Activated gamma-delta T cell treated with Interleukin-2 at 50 U/mL for 16 hours (primary cell): ENCODE results near the gene UMAD1.
"Not testable (repeated sequence)": the region's sequence is repeated elsewhere in the genome, so short reads cannot be mapped to it uniquely, and the experiment has no call there.

Experiments used
- DNase-seq: peaks from one replicate; pipeline ENCODE4 v3.0.0-alpha.2; 2020

The UMAD1 gene

DNA sequence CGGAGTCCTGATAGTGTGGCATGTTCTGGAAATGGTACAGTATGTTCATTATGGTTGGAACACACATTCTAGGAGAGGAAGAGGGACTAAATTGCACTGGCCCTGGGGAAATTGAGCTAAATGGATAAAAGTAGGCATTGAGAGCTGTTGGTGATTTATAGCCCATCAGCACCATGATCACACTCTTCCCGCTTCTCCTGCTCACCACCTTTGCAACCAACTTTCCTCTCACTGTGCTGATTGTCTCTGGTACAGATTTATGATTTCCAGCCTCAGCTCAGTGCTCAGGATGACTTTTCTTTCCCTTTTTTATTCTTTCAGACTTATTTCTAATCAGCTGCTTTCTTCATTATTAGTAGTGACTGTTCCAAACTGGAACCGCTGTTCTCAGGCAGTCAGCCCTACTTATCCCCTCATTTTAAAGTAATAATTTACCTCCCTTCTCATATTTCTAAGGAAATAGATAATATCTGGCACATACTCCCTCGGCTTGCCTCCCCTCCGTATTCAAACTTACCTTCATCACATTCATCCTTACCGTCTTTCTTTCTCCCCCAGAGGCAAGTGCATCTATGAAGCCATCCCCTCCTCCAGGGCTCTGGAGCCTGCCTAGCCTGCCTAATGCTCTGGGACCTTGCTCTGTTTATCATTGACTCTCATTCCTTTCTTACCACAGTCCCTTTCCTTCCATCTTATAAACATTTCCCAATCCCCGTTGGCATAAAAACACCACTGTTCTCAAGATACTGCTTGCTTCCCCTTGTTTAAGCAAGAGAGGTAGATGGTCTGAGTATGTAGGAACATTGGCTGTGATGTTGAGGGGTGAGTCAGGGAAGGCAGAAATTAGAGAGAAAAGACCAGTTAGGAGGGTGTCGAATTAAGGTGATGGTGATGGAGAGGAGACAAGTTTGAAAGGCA is 129.4 kb downstream of the UMAD1 start:
- no peak for DNase-seq

- DNase-seq: no peak
Observed at GRCh38 chr7:7771452-7771851, 130.9 kb downstream of the UMAD1 start.

- no peak for DNase-seq
Observed at GRCh38 chr7:7772397-7772821, 131.9 kb downstream of the UMAD1 start.

DNA sequence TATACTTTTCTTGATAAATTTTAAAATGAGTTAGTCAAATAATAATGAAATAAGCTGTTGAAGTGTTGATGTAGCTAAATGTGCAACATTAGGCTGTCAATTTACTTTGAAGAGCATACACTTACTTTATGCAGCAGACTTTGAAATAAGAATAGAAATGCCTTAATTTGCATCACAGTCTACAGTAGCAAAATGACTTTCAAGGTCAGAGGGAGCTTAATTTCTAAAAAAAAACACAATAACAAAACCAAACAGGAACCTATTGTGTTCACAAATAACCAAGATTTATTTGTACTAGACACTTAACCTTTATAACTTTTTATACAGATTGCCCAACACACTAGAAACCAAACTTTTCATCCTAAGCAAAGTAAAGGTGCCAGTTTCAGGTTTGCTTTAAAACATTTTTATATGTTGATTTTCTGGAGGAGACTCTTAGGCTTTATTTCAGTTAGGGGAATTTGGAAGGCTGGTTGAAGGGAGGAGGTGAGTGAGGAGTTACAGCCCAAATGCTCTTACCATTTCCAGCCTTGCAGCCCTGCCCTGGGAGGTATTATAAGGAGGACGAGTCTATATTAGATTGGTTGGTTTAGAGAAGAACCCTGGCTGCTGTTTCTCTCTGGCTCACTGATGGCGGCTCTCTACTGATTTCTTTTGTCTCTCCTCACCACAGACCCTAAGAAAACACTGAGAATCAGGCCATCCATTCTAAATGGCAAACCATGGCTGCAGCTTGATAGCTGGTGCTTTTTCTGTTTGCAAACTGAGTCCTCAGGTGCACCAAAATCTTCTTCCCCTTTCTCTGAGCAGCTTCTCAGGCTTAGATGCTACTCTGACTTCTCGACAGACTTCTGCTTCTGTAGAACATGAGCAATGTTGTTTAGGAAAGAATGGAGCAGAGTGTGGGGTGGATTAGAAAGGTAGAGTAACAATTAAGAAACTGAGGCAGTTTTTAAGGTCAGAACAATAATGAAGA is 133.1 kb downstream of the UMAD1 start:
- DNase-seq: no peak

- no peak for DNase-seq
Observed at GRCh38 chr7:7779888-7780287, 139.3 kb downstream of the UMAD1 start.

DNA sequence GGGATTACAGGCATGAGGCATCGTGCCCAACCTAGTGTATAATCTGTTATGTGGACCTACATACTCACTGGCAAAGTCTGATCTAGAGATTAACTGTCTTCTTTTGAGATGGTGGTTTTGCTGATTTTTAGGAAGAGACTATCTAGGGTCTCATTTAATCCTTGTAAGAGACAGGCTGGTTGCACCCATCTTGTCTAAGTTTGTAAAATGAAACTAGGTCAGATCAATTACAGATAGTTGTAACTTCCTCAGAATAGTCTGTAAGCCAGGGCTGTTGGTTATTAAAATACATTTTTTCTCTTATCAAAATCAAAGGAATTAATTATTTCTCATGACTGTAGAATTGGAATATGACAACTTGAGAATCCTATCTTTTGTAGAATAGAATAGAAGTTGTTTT is 142.4 kb downstream of the UMAD1 start:
- no peak for DNase-seq

- DNase-seq: no peak
Observed at GRCh38 chr7:7785344-7785973, 144.9 kb downstream of the UMAD1 start.

DNA sequence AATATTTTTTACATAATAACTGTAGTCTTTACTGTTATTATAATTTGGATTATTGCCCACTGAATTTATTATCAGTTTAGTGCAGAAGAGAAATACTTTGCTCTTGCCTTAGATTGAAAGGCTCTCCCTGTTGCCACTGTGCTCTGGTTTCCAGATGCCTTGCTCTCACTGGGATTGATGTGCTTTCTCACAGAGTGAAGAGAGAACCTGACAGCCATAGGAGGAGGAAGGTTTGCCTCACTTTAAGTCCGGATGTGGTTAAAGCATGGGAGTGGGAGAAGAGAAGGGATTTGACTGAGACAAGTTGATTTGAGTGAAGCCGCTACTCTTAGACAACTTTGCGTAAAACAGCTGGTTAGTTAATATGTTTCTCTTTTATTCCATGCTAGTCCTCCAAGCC is 146.0 kb downstream of the UMAD1 start:
- DNase-seq: no peak

DNA sequence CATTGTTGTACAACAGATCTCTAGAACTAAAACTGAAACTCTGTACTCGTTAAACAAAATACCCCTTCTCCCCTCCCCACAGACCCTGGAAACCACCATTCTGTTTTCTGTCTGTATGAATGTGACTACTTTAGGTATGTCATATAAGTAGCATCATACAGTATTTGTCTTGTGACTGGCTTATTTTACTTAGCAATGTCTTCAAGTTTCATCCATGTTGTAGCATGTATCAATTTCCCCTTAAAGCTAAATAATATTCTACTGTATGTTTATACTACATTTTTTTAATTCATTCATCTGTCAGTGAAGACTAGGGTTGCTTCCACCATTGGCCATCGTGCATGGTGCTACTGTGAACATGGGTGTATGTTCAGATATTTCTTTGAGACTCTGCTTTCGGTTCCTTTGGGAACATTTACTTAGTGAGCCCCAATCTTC is 149.0 kb downstream of the UMAD1 start:
- DNase-seq: no peak

DNA sequence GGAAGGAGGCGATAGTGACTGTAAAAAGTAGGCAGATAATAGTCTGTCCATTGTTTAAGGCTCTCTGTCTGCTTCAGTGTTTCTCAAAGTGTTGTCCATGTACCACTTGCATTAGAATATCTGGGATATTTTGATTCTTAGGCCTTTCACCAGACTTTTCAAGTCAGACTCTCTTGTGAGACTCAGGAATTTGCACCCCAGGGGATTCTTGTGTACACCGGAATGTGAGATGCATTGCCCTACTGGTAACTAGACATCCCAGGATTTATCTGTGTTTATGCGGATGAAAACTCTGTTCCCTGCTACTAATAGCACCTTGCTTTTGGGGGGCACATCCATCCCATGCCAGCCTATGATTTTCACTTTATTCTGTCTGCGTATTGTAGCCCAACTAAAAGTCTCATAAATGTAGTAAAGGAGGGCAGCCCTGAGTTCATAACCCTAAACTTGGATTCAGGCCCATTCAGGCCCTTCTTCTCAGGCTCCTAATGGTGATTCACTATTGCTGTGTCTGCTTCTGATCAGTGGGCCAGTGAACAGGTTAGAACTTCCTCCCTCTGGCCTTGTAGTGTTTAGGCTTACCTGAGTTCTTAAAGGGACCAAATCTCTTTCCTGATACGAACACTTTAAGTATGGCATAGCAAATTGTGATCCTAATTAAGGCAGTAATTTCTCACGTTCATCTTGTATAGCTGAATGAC is 149.6 kb downstream of the UMAD1 start:
- no peak for DNase-seq

GRCh38 chr7:7791523-7791922 is 151.0 kb downstream of the UMAD1 start:
- DNase-seq: no peak

DNA sequence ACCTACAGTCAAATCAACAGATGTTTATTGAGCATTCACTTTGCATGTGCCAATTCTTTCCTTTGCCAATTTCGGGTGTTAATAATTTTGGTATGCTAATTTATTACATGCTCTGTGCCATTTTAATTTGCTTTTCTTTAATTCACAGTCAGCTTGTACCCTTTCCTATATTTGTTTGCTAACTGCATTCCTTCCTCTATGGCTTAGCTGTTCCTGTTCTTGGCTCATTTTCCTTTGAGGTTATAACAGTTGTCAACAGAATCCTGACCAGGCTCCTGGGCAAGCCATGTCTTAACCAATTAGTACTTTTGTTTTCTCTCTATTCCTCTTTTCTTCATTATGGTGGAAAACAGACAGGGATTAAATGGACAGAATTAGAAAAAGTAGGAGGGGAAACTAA is 151.5 kb downstream of the UMAD1 start:
- no peak for DNase-seq

DNA sequence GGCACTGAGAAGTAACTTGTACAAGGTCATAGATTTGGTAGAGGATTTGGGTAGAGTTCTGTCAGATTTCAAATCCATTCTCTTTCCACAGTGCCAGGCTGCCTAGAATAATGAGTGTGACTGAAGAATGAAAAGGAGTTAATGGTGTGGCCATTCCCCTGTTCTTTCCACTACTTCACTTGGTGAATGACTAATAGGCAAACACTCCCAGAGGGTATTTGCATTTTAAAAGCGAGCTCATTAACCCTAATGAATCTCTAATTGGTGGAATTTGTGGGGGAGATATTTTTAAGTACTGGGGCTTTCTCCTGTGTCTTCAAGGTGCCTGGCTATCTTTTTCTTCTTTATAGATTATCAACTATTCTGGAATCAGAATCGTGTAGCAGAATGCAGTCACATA is 152.7 kb downstream of the UMAD1 start:
- no peak for DNase-seq

DNA sequence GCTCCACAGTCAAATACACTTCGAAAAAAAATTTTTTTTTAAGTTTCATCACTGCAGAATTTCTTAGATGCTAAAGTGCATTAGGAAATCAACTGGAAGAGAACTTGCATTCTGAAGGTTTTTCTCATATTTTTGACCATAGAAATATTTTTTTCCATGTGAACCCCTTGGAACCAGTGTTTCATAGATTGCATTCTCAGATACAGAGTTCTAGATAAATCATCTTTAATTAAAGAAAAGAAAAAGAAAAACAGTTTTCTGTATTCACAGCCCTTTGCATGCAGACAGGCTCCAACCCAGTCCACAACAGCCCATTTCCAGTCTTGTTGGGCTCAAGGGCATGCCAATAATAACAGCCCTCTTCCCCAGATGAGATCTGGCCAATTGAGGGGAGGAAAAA is 153.4 kb downstream of the UMAD1 start:
- no peak for DNase-seq

- no peak for DNase-seq
Observed at GRCh38 chr7:7795203-7795602, 154.7 kb downstream of the UMAD1 start.

DNA sequence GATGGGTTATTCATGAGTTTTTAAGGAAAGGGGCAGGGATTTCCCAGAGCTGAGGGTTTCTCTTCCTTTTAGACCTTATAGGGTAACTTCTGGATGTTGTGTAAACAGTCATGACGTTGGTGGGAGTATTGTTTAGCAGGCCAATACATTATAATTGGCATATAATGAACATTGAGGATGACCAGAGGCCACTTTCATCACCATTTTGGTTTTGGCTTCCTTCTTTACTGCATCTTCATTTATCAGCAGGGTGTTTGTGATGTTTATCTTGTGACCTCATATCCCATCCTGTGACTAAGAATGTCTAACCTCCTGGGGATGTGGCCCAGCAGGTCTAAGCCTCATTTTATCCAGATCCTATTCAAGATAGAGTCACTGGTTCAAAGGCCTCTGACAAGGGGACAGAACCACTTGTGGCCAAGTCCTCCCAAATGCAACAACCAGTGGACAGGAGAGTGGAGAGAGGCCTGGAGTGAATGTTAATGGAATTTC is 155.1 kb downstream of the UMAD1 start:
- DNase-seq: no peak

GRCh38 chr7:7798510-7798909 is 158.0 kb downstream of the UMAD1 start:
- DNase-seq: no peak

DNA sequence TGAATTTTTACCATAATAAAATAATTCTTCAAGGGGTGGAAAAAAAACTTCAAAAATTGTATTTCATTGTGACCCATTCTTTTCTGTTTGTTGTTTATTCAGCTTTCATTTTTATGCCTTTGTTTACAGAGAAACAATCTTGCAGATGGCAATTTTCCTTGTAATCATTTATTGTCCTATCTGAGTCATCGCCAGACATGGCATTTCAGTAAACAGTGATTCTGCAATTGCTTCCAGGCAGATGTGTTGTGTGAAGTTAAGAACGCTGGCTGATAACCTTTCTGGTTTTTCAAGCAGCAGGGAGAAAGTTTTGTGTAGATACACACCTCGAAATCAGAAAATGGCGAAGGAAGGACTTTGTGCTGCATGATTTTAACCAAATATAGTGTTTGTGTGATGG is 158.6 kb downstream of the UMAD1 start:
- DNase-seq: no peak

- DNase-seq: no peak
Observed at GRCh38 chr7:7802531-7802930, 162.0 kb downstream of the UMAD1 start.

GRCh38 chr7:7803715-7804178 is 163.2 kb downstream of the UMAD1 start:
- DNase-seq: no peak

GRCh38 chr7:7804822-7805221 is 164.3 kb downstream of the UMAD1 start:
- not testable (repeated sequence) for DNase-seq

GRCh38 chr7:7805511-7806153 is 165.1 kb downstream of the UMAD1 start:
- DNase-seq: no peak
